ENCODE results near the gene DUSP12. TPM values are rescaled to one million over a fixed set of nuclear protein-coding genes. Genes with fewer than 3 reads are reported as not detected.
"Not testable (repeated sequence)": the region's sequence is repeated elsewhere in the genome, so short reads cannot be mapped to it uniquely, and the experiment has no call there.

Gene DUSP12
- total and polyA plus RNA-seq, 2 experiments from 2014 or later = 35.4 to 47.9 TPM

DNA sequence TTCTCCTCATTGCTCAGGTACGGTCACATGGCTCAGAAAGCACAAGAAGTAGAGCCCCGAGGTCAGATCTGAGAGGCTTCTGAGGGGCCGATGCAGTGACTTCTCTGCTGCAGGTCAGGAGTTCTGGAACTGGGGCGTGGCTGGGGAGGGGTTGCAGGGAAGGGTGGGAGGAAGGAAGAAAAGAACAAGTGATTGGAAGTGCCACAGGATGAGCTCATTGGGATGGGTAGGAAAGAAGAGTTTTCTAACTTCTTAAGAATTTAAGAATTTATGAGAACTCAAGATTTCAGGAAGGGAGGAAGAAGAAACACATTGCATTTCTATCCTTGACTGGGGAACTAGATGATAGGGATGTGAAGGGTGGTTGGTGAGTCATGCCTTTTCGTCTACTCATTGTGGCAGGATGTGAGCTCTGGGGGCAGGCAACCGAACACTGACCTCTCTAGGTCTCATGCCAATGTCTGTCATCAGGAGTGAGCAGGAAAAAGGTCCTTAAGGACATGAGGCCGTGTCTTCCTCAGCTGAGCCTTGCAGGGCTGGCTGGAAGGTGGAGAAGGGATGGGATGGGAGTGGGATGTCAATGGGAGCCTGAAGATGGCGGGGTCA, 27.7 kb upstream of the DUSP12 start:
- TF ChIP-seq, protein P1, sequence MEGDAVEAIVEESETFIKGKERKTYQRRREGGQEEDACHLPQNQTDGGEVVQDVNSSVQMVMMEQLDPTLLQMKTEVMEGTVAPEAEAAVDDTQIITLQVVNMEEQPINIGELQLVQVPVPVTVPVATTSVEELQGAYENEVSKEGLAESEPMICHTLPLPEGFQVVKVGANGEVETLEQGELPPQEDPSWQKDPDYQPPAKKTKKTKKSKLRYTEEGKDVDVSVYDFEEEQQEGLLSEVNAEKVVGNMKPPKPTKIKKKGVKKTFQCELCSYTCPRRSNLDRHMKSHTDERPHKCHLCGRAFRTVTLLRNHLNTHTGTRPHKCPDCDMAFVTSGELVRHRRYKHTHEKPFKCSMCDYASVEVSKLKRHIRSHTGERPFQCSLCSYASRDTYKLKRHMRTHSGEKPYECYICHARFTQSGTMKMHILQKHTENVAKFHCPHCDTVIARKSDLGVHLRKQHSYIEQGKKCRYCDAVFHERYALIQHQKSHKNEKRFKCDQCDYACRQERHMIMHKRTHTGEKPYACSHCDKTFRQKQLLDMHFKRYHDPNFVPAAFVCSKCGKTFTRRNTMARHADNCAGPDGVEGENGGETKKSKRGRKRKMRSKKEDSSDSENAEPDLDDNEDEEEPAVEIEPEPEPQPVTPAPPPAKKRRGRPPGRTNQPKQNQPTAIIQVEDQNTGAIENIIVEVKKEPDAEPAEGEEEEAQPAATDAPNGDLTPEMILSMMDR (IDR thresholded peaks at IDR 0.05; ENCODE audit: poor library complexity) = no peak
- TF ChIP-seq EZH2 (IDR thresholded peaks at IDR 0.05; ENCODE audit: borderline replicate concordance) (no peak), EZH2phosphoT487 (IDR thresholded peaks at IDR 0.05; ENCODE audit: low read depth, severe bottlenecking, unreplicated experiment) (no peak)
- H3K9me2 ChIP-seq (replicated peaks; ENCODE audit: insufficient read depth) = no peaks in the 10 kb centered on the region
- H4K20me1 ChIP-seq (ENCODE audit: insufficient read depth, poor library complexity, severe bottlenecking) = no peaks in the 10 kb centered on the region
- no peaks in the 10 kb centered on the region for H3K4me1 ChIP-seq (ENCODE audit: insufficient read depth)
- WGBS (ENCODE audit: low lambda C conversion rate, missing lambda C conversion rate) = 60% methylated on average over 8 of the region's 8 CpGs
- H3K79me2 ChIP-seq = no peaks in the 10 kb centered on the region
- DNase-seq (ENCODE audit: low spot score) = no peak
- no peaks in the 10 kb centered on the region for H3K36me3 ChIP-seq (replicated peaks; ENCODE audit: insufficient read depth, low read depth)
- H2AFZ ChIP-seq = no peak overlapping the region
- no peak overlapping the region for H3K4me2 ChIP-seq
- peaks cover 5% of the 10 kb centered on the region for H3K27me3 ChIP-seq
- H3K9me3 ChIP-seq (ENCODE audit: low read depth) = no peaks in the 10 kb centered on the region
- no peak overlapping the region for H3K4me3 ChIP-seq
- H3K27ac ChIP-seq = no peak overlapping the region

DNA sequence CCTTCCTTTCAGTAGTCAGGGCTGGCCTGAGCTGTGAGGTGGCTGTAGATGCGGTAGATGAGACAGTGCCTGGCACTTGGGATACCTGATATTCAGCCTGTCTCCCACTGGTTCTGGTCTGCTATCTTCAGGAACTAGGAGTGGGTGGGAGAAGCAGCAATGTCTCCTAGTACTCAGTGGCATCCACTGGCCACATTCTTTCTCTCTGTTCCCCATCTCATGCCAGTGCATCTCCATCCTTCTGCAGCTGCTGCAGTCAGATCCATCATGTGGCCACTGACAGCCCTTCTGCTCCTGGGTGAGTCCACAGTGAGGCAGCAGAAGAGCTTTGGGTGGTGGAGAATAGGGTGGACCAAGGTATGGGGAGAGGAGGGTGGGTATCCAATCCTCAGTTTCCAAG, 27.2 kb upstream of the DUSP12 start:
- H3K27ac ChIP-seq = no peak overlapping the region
- no peak overlapping the region for H3K4me3 ChIP-seq
- no peaks in the 10 kb centered on the region for H4K20me1 ChIP-seq (ENCODE audit: insufficient read depth, poor library complexity, severe bottlenecking)
- no peak overlapping the region for H3K4me2 ChIP-seq
- no peaks in the 10 kb centered on the region for H3K9me3 ChIP-seq (ENCODE audit: low read depth)
- 89% methylated on average over 1 of the region's 1 CpG for WGBS (ENCODE audit: low lambda C conversion rate, missing lambda C conversion rate)
- H2AFZ ChIP-seq = no peak overlapping the region
- TF ChIP-seq, protein P1 (IDR thresholded peaks at IDR 0.05; ENCODE audit: poor library complexity) = no peak
- TF ChIP-seq EZH2phosphoT487 (IDR thresholded peaks at IDR 0.05; ENCODE audit: low read depth, severe bottlenecking, unreplicated experiment) = no peak
- TF ChIP-seq EZH2 (IDR thresholded peaks at IDR 0.05; ENCODE audit: borderline replicate concordance) = no peak
- DNase-seq (ENCODE audit: low spot score) = no peak
- no peaks in the 10 kb centered on the region for H3K79me2 ChIP-seq
- no peaks in the 10 kb centered on the region for H3K9me2 ChIP-seq (replicated peaks; ENCODE audit: insufficient read depth)
- H3K4me1 ChIP-seq (ENCODE audit: insufficient read depth) = no peaks in the 10 kb centered on the region
- H3K36me3 ChIP-seq (replicated peaks; ENCODE audit: insufficient read depth, low read depth) = no peaks in the 10 kb centered on the region
- H3K27me3 ChIP-seq = peaks cover 5% of the 10 kb centered on the region

DNA sequence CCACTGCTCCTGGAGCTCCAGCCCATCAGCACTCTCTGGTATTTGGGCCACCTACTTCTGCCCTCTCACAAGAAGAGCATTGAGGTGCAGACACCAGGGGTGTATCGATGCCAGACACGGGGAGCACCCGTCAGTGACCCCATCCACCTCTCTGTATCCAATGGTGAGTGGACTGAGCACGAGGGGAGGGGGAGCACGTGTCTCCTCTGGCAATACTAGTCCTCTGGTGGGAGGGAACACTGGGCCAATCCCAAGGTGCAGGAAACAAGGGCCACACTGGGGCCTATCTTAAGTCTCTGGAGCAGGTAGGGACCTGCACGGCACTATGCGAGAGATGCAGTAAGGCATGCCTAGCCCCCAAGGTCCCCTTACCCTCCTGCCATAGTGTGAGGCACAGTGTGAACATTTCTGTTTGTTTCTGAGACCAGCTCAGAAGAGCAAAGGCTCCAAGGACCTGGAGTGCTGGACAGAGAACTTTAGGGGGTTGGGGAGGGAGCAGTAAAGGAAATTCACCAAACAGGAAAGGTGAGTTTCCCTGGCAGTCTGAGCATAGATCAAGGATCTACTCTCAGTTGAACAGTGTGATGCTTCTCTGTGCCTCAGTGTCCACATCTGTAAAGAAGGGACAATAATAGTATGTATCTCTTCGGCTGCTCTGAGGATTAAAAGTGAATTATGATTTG, 26.0 kb upstream of the DUSP12 start:
- Histone ChIP-seq H2AFZ (no peak overlapping the region), H3K4me2 (no peak overlapping the region), H3K9me3 (ENCODE audit: low read depth) (no peaks in the 10 kb centered on the region), H3K4me3 (no peak overlapping the region), H3K36me3 (replicated peaks; ENCODE audit: insufficient read depth, low read depth) (no peaks in the 10 kb centered on the region), H4K20me1 (ENCODE audit: insufficient read depth, poor library complexity, severe bottlenecking) (no peaks in the 10 kb centered on the region), H3K27me3 (peaks cover 5% of the 10 kb centered on the region), H3K9me2 (replicated peaks; ENCODE audit: insufficient read depth) (no peaks in the 10 kb centered on the region), H3K4me1 (ENCODE audit: insufficient read depth) (no peaks in the 10 kb centered on the region), H3K27ac (no peak overlapping the region), H3K79me2 (no peaks in the 10 kb centered on the region)
- 90% methylated on average over 8 of the region's 8 CpGs for WGBS (ENCODE audit: low lambda C conversion rate, missing lambda C conversion rate)
- TF ChIP-seq, protein P1 (IDR thresholded peaks at IDR 0.05; ENCODE audit: poor library complexity) = no peak
- TF ChIP-seq EZH2phosphoT487 (IDR thresholded peaks at IDR 0.05; ENCODE audit: low read depth, severe bottlenecking, unreplicated experiment) = no peak
- no peak for TF ChIP-seq EZH2 (IDR thresholded peaks at IDR 0.05; ENCODE audit: borderline replicate concordance)
- peak; percentile 28 for DNase-seq (ENCODE audit: low spot score)

DNA sequence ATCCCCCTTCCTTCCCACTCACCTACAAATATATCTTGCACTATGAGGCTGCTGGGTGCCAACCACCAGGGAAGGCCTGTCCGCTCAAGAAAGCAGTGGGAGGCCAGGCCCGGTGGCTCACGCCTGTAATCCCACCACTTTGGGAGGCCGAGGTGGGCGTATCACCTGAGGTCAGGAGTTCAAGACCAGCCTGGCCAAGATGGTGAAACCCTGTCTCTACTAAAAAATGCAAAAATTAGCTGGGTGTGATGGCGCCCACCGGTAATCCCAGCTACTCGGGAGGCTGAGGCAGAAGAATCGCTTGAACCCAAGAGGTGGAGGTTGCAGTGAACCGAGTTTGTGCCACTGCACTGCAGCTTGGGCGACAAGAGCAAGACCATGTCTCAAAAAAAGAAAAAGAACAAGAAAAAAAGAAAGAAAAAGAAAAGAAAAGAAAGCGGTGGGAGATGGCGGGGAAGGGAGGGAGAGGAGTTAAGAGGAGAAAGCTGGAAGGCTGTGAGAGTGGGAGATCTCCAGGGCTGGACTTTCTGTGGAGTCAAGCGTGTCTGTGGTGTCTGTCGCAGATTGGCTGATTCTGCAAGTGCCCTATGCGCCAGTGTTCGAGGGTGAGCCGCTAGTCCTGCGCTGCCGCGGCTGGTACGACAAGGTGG, 24.2 kb upstream of the DUSP12 start:
- peak overlapping the region; percentile 74 for H3K4me3 ChIP-seq
- DNase-seq (ENCODE audit: low spot score); H4K20me1 ChIP-seq (ENCODE audit: insufficient read depth, poor library complexity, severe bottlenecking); H3K27me3 ChIP-seq; H3K79me2 ChIP-seq; H3K9me3 ChIP-seq (ENCODE audit: low read depth); H3K4me1 ChIP-seq (ENCODE audit: insufficient read depth); H3K36me3 ChIP-seq (replicated peaks; ENCODE audit: insufficient read depth, low read depth); H3K9me2 ChIP-seq (replicated peaks; ENCODE audit: insufficient read depth): not testable (repeated sequence)
- peak overlapping the region; percentile 83 for H2AFZ ChIP-seq
- peak overlapping the region; percentile 92 for H3K27ac ChIP-seq
- peak overlapping the region; percentile 98 for H3K4me2 ChIP-seq
- 51% methylated on average over 22 of the region's 22 CpGs for WGBS (ENCODE audit: low lambda C conversion rate, missing lambda C conversion rate)
